Measurements from ENCODE around the gene CPNE1. TPM values are rescaled to one million over a fixed set of nuclear protein-coding genes. Genes with fewer than 3 reads are reported as not detected.

CPNE1 gene
- total RNA-seq, 1 experiment from 2014 or later = 505 TPM

GRCh38 chr20:35652641-35653429 lies 11.9 kb downstream of the CPNE1 start:
- TF ChIP-seq CTCF (IDR thresholded peaks at IDR 0.05; ENCODE audit: unreplicated experiment) = no peak
- no peak overlapping the region for H3K27ac Mint-ChIP-seq (ENCODE audit: unreplicated experiment)
- no peak for DNase-seq
- no peaks in the 10 kb centered on the region for H3K27me3 Mint-ChIP-seq (ENCODE audit: unreplicated experiment)
- no peaks in the 10 kb centered on the region for H3K9me3 Mint-ChIP-seq (ENCODE audit: low read depth, unreplicated experiment)
- H3K4me3 Mint-ChIP-seq (ENCODE audit: low read depth, unreplicated experiment) = no peak overlapping the region
- BruUV-seq (replicated peaks) = no TSS peak
- CTCF ChIA-PET = interaction anchor here (1.3 kb wide), 1 partner anchor 11 kb away, joined by 6 read pairs; the partner anchor contains the start of genes CPNE1 and RBM12
- peaks cover 8% of the 10 kb centered on the region for H3K4me1 Mint-ChIP-seq (ENCODE audit: low read depth, unreplicated experiment)
- intact Hi-C loops (cut with micrococcal nuclease; ENCODE audit: unreplicated experiment) = no loop called here
- peaks cover 46% of the 10 kb centered on the region for H3K36me3 Mint-ChIP-seq (ENCODE audit: insufficient read depth, unreplicated experiment)

GRCh38 chr20:35651958-35652357 lies 12.7 kb downstream of the CPNE1 start:
- no peaks in the 10 kb centered on the region for H3K27me3 Mint-ChIP-seq (ENCODE audit: unreplicated experiment)
- no peak for DNase-seq
- no peak overlapping the region for H3K4me3 Mint-ChIP-seq (ENCODE audit: low read depth, unreplicated experiment)
- no TSS peak for BruUV-seq (replicated peaks)
- H3K36me3 Mint-ChIP-seq (ENCODE audit: insufficient read depth, unreplicated experiment) = peaks cover 47% of the 10 kb centered on the region
- CTCF ChIA-PET = interaction anchor here (1.3 kb wide), 1 partner anchor 12 kb away, joined by 6 read pairs; the partner anchor contains the start of genes CPNE1 and RBM12
- no peak for TF ChIP-seq CTCF (IDR thresholded peaks at IDR 0.05; ENCODE audit: unreplicated experiment)
- intact Hi-C loops (cut with micrococcal nuclease; ENCODE audit: unreplicated experiment) = no loop called here
- H3K9me3 Mint-ChIP-seq (ENCODE audit: low read depth, unreplicated experiment) = no peaks in the 10 kb centered on the region
- no peak overlapping the region for H3K27ac Mint-ChIP-seq (ENCODE audit: unreplicated experiment)
- peaks cover under 1% of the 10 kb centered on the region for H3K4me1 Mint-ChIP-seq (ENCODE audit: low read depth, unreplicated experiment)

- H3K27ac Mint-ChIP-seq (ENCODE audit: unreplicated experiment) = no peak overlapping the region
- H3K4me1 Mint-ChIP-seq (ENCODE audit: low read depth, unreplicated experiment) = no peaks in the 10 kb centered on the region
- no peaks in the 10 kb centered on the region for H3K9me3 Mint-ChIP-seq (ENCODE audit: low read depth, unreplicated experiment)
- peaks cover 43% of the 10 kb centered on the region for H3K36me3 Mint-ChIP-seq (ENCODE audit: insufficient read depth, unreplicated experiment)
- no peak for DNase-seq
- H3K27me3 Mint-ChIP-seq (ENCODE audit: unreplicated experiment) = no peaks in the 10 kb centered on the region
- BruUV-seq (replicated peaks) = no TSS peak
- H3K4me3 Mint-ChIP-seq (ENCODE audit: low read depth, unreplicated experiment) = no peak overlapping the region
- CTCF ChIA-PET = no interaction called here
- intact Hi-C loops (cut with micrococcal nuclease; ENCODE audit: unreplicated experiment) = no loop called here
- no peak for TF ChIP-seq CTCF (IDR thresholded peaks at IDR 0.05; ENCODE audit: unreplicated experiment)
These were observed 14.1 kb downstream of the CPNE1 start for GRCh38 chr20:35650632-35651031.

GRCh38 chr20:35648836-35649235 lies 15.9 kb downstream of the CPNE1 start:
- no peak for DNase-seq
- Mint-ChIP-seq H3K4me3 (ENCODE audit: low read depth, unreplicated experiment) (no peak overlapping the region), H3K9me3 (ENCODE audit: low read depth, unreplicated experiment) (no peaks in the 10 kb centered on the region), H3K27me3 (ENCODE audit: unreplicated experiment) (no peaks in the 10 kb centered on the region), H3K4me1 (ENCODE audit: low read depth, unreplicated experiment) (peaks cover 8% of the 10 kb centered on the region), H3K27ac (ENCODE audit: unreplicated experiment) (no peak overlapping the region), H3K36me3 (ENCODE audit: insufficient read depth, unreplicated experiment) (peaks cover 51% of the 10 kb centered on the region)
- CTCF ChIA-PET = no interaction called here
- no peak for TF ChIP-seq CTCF (IDR thresholded peaks at IDR 0.05; ENCODE audit: unreplicated experiment)
- intact Hi-C loops (cut with micrococcal nuclease; ENCODE audit: unreplicated experiment) = no loop called here
- no TSS peak for BruUV-seq (replicated peaks)

Measured in Calu3 (cell line).